Kidney epithelial cell (primary cell): ENCODE results near the gene MICAL1. TPM values are rescaled to one million over a fixed set of nuclear protein-coding genes. Genes with fewer than 3 reads are reported as not detected.

Source experiments
- DNase-seq: peaks from one replicate; pipeline ENCODE4 v3.0.0-alpha.2; 2010; ENCODE audit warnings: low read depth
- H3K27me3 ChIP-seq: 2 replicates; pipeline ENCODE4 v1.6.0; 2011; ENCODE audit warnings: low read length; ENCODE audit not compliant: control insufficient read depth, insufficient read depth
- H3K36me3 ChIP-seq: 2 replicates; pipeline ENCODE4 v1.5.1; 2011; ENCODE audit warnings: low read length; ENCODE audit not compliant: control insufficient read depth, insufficient read depth
- H3K4me3 ChIP-seq: 2 replicates; pipeline ENCODE4 v1.5.1; 2011; ENCODE audit warnings: low read depth, mild to moderate bottlenecking, control low read depth, low read length
- total RNA-seq: library from RNA; depleted of rRNA; stranded (reverse); fragments of >200 nt; gene quantifications from 2 replicates; pipeline ENCODE4 v1.2.3, GENCODE V29; 2015
- TF ChIP-seq, protein P1 (sequence below): IDR thresholded peaks from 2 replicates; pipeline ENCODE4 v1.5.1; 2011; ENCODE audit warnings: mild to moderate bottlenecking, moderate library complexity, low read length, control low read depth, inconsistent platforms; ENCODE audit not compliant: insufficient read depth, poor library complexity, severe bottlenecking

The MICAL1 gene
- total RNA-seq, 1 donor from 2014 or later, result 52.3 TPM

GRCh38 chr6:109478841-109479624 lies 23.5 kb upstream of the MICAL1 start:
- DNase-seq, result no peak
- peaks cover 5% of the 10 kb centered on the region for H3K36me3 ChIP-seq
- no peaks in the 10 kb centered on the region for H3K27me3 ChIP-seq
- TF ChIP-seq, protein P1, sequence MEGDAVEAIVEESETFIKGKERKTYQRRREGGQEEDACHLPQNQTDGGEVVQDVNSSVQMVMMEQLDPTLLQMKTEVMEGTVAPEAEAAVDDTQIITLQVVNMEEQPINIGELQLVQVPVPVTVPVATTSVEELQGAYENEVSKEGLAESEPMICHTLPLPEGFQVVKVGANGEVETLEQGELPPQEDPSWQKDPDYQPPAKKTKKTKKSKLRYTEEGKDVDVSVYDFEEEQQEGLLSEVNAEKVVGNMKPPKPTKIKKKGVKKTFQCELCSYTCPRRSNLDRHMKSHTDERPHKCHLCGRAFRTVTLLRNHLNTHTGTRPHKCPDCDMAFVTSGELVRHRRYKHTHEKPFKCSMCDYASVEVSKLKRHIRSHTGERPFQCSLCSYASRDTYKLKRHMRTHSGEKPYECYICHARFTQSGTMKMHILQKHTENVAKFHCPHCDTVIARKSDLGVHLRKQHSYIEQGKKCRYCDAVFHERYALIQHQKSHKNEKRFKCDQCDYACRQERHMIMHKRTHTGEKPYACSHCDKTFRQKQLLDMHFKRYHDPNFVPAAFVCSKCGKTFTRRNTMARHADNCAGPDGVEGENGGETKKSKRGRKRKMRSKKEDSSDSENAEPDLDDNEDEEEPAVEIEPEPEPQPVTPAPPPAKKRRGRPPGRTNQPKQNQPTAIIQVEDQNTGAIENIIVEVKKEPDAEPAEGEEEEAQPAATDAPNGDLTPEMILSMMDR, result no peak
- H3K4me3 ChIP-seq, result no peak overlapping the region

DNA sequence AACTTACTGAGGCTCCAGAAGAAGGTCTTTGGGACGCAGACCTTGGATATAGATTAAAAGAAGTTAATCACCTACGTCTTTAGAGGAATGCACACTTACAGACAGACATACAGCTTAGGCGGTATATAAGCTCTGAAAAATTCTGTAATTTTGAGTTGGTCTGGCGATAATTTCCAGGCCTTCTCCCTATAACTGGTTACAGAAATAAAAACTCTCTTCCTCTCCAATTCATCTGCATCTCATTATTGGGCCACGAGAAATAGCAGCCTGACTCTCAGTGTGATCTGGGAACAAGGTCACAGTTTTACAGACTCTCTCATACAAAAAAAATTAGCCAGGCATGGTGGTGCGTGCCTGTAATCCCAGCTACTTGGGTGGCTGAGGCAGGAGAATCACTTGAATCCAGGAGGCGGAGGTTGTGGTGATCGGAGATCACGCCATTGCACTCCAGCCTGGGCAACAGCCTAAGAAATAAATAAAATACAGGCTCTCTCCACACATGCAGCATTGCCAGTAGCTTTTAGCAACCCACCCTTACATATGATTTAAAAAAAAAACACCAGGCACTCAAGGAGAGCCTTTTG lies 22.7 kb upstream of the MICAL1 start:
- Histone ChIP-seq H3K27me3 (no peaks in the 10 kb centered on the region), H3K36me3 (peaks cover 5% of the 10 kb centered on the region), H3K4me3 (peak overlapping the region; percentile 15)
- no peak for DNase-seq
- TF ChIP-seq, protein P1, result no peak

DNA sequence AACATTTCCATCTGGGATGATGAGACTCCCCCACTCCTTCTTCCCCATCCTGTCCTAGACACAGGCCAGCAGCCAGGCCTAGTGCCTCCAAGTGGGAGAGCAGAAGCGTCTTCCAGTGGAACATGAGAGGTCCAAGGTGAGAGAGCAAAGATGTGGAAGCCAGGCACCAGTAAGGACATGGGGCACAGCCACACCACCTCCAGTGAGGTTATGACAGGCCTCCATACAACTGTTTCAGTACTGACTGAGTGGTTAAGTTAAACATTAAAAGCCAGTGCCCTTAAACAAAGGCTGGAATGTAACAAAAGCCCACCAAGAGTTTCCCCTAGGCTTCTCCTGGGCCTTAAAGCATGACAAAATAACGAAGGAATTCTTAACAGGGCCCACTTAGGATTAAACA lies 22.2 kb upstream of the MICAL1 start:
- H3K4me3 ChIP-seq, result no peak overlapping the region

GRCh38 chr6:109477184-109477583 lies 21.6 kb upstream of the MICAL1 start:
- DNase-seq, result no peak
- no peaks in the 10 kb centered on the region for H3K27me3 ChIP-seq
- no peak overlapping the region for H3K4me3 ChIP-seq
- H3K36me3 ChIP-seq, result peaks cover 8% of the 10 kb centered on the region
- TF ChIP-seq, protein P1, result no peak

More for the DNA sequence above, 22.2 kb upstream of the MICAL1 start:
- peaks cover 6% of the 10 kb centered on the region for H3K36me3 ChIP-seq
- TF ChIP-seq, protein P1, result no peak
- H3K27me3 ChIP-seq, result no peaks in the 10 kb centered on the region
- no peak for DNase-seq

DNA sequence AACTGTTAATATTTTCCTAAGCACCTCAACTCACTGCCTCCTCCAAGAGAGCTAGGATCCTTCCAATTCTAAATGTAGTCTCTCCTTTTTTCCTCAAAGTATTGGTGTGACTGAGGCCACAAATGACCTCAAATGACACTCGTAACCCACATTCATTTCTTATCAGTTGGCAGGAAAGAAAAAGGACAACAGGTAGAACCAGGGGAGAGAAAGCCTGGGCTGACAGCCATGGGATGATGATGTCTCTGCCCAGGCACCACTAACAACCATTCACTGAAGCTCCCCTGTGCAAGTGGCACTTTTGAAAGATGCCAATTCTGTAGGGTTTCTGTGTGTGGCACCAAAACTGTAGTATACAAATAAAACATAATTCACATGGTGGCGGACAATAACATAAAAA lies 20.1 kb upstream of the MICAL1 start:
- no peak overlapping the region for H3K4me3 ChIP-seq
- DNase-seq, result no peak
- no peaks in the 10 kb centered on the region for H3K27me3 ChIP-seq
- H3K36me3 ChIP-seq, result peaks cover 9% of the 10 kb centered on the region
- TF ChIP-seq, protein P1, result no peak

GRCh38 chr6:109474995-109475394 lies 19.4 kb upstream of the MICAL1 start:
- TF ChIP-seq, protein P1, result no peak
- Histone ChIP-seq H3K4me3 (no peak overlapping the region), H3K27me3 (no peaks in the 10 kb centered on the region), H3K36me3 (peaks cover 9% of the 10 kb centered on the region)
- DNase-seq, result no peak
